GM19455 (cell line): ENCODE data around the gene KRT83.
A peak's percentile ranks its signal among the peaks of the same experiment; 100 is the strongest.

Experiments
- ATAC-seq: cut with Tn5 transposase; IDR thresholded peaks from one replicate; pipeline ENCODE4 v1.9.1; 2021; ENCODE audit not compliant: unreplicated experiment

KRT83 gene

DNA sequence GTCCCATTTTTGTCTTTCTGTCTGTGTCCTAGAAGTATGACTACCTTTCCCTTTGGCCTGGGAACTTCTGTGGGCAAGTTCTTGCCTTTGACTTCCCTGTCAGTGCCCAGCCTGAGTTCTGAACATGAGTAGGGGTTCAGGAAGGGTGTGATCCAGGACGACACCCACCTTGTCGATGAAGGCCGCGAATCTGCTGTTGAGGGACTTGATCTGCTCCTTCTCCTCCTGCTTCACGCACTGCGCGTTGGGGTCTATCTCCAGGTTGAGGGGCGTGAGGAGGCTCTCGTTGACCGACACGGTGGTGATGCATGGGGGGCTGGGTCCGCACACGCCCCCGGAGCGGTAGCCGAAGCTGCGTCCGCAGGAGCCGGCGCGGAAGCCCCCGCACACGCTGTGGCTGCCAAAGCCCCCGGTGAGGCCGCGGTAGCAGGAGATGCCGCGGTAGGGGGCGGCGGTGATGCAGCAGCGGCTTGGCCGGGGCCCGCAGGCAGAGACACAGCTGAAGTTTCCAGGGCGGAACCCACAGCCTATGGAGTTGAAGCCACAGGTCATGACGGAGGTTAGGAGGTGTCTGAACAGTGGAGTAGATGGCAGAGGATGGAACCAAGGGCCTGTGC lies at the start of gene KRT83:
Gene KRT83, minus strand, starts transcription at position 615 of the 617 bp plus-strand sequence. Its CDS starts 63 bp downstream, at position 552.
- no peak for ATAC-seq

DNA sequence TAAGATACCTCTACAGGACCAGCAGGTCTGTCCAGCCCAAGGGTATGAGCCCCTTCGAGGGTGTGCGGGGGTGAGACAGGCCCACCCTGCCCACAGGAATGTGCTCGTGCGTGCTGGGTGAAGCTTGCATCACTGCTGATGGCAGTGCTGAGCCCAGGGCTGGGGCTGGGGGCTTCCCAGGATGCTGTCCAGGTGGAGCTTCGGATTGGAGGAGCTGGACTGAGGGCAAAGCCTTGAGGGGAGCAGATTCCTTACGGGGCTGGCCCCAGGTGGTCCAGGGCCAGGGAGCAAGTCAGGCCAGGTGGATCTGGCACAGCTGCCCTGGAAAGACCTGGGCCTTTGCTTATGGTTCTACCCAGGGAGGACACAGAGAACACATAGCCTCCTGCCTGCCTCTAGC lies 48.6 kb upstream of the KRT83 start:
- ATAC-seq: no peak

DNA sequence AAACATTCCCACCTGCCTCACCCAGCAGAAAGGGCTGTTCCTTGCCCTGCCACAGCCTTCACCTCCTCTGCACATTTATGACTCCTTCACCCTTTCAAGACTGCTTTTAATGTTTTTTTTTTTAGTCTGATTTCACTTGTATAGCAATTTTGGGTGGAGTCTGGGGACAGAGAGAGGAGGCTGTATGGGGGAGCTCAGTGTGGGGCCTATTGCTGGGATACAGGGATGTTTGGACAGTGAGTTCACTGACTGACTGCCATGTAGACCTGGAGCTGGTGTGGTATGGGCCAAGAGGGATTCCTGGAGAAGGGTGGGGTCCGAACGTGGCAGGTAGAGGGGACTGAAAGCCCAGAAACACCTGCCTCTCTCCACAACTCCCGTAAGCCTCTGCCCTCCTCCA lies 48.0 kb upstream of the KRT83 start:
- no peak for ATAC-seq

DNA sequence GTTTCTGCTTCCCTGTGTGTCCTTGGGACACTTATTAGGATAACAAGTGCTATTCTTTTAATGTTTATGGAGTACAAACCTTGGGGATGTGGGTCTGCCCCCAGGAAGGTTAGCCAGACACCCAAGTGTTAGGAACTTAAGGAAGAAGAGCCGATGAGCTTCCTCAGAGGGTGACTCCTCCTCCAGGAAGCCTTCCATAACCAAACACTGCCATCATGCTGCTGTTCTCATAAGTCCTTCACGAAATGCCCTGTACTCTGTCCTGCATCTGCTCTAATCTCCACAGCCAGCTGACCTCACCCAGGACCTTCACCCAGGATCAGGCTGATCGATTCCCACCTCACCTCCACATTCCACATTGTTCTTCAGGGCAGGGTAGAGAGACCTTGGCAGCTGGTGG lies 47.3 kb upstream of the KRT83 start:
- no peak for ATAC-seq

DNA sequence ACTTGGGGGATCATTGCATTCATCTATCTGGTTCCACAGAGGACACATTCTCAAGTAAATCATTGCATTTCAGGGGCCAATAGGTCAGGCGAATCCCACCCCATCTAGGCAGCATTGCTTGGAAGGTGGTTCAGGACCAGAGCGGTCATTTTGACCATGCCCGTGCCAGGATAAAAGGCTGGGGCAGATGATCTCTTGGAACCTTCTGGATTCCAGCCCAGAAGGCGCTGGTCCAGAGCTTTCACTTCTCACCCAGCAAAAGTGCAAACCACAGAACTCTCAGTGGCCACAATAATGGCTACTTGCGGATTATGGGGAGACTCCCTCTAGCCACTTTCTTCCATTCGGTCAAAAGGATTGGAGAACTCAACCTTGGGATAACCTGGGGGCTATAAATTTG lies 46.7 kb upstream of the KRT83 start:
- ATAC-seq: no peak

DNA sequence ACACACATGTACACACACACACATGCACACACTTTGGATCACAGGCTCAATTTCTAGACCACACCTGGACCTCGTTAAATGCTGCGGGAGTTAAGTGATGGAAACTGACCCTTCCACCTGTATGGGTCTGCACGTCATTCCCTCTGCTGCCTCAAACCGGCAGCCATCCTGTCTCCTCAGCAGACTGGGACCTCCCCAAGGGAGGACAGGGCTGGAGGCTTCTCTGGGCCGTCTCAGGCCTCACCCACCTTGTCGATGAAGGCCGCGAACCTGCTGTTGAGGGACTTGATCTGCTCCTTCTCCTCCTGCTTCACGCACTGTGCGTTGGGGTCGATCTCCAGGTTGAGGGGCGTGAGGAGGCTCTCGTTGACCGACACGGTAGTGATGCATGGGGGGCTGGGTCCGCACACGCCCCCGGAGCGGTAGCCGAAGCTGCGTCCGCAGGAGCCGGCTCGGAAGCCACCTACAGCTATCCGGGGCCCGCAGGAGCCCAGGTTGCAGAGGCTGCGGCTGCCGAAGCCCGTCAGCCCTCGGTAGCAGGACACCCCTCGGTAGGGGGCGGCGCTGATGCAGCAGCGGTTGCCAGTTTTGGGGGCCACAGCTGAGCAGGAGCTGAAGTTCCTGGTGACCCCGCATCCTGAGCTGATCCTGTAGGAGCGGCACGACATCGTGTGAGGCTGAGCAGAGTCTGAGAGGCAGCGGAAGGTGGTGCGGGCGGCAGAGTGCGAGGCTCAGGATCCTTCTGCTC lies 45.7 kb upstream of the KRT83 start, which contains the start of gene KRT85:
Gene KRT85, minus strand, starts transcription at position 744 of the 748 bp plus-strand sequence. Its CDS starts 76 bp downstream, at position 668.
- ATAC-seq: no peak

DNA sequence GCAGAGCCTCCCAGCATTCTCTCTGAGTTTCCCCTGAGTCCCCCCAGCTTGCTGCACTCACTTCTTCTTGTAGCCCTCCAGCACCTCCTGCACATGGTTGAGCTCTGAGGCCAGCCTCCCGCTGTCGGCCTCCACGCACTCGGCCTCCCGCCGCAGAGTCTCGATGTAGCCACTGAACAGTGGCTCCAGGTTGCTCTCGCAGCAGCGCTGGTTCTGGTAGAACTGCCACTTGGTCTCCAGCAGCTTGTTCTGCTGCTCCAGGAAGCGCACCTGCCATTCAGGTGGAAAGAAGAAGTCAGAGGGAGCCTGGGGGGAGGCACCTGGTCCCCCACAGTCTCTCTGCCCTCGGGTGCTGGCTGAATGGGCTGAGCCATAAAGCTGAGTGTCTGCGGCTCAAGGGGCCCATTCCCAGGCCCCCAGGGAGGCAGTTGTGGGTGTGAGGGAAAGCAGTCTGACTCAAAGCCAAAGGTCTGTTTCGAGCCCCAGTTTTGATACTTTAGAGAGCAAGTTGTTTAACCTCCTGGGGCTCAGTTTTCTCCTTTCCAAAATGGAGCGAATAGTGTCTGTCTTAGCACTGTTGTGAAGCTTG lies 43.8 kb upstream of the KRT83 start:
- no peak for ATAC-seq

DNA sequence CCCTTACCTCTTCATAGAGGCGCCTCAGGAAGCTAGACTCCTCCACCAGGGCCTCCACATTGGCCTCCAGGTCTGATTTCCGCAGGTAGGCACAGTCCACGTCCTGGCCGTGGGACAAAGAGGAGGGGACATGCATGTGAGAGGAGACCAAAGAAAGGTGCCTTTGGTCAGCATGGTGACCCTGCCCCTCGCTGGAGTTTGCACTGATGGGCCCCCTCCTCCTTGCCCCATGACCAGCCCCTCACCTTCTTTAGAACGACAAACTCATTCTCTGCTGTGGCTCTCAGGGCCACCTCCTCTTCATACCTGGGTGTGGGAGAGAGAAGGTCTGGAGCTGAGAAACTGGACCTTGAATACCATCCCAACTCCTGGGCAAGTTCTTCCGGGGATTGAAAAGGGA lies 42.9 kb upstream of the KRT83 start:
- ATAC-seq: no peak

DNA sequence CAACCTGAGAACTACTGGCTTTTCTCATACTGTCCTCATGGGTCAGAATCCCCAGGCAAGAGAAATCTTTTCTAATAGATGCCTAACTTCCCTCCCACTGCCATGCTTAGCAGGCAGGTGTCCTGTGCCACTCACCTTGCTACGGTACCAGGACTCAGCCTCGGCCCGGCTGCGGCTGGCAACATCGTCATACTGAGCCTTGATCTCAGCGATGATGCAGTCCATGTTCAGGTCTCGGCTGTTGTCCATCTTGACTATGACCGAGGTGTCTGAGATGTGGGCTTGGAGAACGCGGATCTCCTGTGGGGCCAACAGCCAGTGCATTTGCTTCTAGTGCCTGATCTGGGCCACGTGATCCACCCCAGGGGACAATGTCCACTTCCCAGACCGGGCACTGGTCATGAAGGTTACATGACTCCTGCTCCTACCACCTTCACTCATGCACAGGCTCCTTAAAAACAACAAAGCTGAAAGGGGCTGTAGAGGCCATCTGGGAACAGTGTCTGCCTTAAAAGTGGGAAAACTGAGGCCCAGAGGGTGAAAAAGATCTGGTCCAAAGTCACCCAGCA lies 42.0 kb upstream of the KRT83 start:
- ATAC-seq: no peak

DNA sequence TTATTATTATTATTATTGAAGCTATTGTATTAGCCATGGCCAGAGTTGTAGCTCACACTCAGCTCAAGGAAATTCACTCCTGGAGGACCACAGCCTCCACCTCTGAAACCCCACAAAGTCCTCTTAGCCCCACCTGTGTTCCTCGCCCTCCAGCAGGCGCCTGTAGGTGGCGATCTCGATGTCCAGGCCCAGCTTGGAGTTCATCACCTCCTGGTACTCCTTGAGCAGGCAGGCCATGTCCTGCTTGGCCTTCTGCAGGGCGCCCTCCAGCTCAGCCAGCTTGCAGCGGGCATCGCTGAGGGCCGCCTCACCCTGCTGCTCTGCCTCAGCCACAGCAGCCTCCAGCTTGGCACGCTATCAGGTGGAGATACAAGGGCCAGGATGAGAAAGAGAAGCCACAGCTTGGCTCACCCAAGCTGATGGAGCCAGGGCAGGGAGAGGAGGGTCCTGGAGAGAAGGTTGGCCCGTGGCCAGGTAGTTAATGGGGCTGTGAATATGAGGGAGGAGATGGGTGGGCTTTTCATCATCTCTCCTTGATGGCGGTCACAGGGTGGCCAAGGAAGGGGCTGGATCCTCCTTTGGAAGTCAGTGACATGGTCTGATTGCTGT lies 41.0 kb upstream of the KRT83 start:
- ATAC-seq: no peak

DNA sequence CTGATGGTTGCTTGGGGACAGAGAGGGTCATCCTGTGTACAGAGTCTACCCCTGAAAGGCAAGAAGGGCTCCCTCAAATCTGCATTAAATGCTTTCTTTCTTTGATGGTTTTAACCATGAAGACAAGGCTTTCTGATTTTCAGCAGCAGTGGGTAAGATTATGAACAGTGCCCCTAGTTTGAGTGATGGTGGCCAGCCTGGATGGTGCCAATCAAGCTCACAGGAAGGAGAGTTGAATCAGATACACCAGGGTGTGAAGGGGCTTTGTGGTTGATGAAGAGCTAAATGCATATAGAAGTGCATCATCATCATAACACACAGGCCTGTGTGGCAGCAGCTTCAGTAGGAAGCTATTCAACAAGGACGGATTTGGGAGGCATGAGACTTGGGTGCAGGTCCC lies 40.4 kb upstream of the KRT83 start:
- ATAC-seq: no peak

DNA sequence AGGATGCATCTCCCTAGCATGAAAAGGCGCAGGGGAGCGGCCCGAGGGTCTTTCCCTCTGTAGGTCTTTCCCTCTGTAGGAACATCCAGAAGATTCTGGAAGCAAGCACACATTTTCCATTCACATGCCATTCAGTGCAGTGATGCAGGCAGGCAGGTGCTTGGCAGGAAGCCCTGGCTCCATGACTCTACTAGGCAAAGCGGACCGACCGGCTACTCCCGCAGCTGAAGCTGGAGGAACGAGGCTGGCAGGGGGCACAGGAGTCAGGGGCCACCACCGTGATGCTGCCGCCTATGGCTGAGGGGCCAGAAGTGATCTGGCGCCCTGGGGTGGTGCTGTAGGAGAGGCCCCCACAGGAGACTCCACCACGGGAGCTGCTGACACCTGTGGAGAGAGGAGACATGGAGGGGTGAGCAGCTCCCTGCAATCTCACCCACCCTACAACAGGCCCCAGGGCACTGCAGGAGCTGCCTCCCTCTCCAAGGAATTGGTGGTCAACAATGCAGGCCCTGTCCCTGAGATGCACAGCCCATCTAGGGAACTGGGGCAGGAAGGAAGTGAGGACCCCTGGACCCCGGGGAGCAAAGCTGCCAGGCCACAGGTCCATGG lies 39.6 kb upstream of the KRT83 start:
- ATAC-seq: no peak

DNA sequence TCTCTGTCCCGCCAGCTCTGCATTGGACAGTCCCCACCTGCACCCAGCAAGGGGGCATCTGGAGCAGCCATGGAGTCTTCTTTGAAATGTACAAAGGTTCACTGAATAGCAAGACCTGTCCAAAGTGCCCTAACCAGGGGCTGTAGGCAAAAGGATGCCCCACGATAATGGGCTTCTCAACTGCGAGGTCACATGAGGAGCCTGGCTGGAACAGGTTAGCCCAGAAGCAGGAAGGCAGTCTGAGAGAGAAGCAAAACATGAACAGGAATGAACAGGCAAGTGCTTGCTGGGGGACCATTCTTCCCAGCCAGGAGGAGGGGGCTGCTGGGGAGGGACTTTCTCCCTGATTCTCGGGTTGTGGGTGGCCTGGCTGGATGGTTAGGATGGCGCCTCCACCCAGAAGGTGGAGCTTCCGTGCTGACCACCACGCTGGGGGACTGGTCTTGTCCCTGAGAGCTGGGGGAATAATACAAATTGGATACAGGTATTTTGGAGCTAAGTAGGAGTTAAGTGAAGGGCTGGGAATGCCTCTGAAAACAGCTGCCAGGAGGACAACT lies 39.0 kb upstream of the KRT83 start:
- ATAC-seq: no peak

DNA sequence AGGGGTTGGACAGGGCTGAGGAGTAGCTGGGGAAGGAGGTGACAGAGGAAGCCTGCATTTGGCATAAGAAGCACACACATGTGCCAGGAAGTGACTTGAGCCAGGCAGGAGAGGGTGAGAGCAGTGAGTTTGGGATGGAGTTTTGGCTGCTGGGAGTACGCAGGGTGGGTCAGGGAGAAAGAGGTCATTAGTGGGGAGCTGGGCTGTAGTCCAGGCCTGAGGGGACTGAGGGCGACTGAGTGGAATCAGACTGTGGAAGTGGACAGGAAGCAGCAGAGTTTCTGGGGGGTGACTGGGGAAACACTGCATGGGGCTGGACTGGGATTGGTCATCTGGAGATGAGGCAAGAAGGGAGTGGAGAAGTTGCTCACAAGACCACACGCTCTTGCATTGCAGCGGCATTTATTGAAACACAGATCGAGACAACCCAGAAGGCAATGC lies 38.4 kb upstream of the KRT83 start:
- no peak for ATAC-seq

DNA sequence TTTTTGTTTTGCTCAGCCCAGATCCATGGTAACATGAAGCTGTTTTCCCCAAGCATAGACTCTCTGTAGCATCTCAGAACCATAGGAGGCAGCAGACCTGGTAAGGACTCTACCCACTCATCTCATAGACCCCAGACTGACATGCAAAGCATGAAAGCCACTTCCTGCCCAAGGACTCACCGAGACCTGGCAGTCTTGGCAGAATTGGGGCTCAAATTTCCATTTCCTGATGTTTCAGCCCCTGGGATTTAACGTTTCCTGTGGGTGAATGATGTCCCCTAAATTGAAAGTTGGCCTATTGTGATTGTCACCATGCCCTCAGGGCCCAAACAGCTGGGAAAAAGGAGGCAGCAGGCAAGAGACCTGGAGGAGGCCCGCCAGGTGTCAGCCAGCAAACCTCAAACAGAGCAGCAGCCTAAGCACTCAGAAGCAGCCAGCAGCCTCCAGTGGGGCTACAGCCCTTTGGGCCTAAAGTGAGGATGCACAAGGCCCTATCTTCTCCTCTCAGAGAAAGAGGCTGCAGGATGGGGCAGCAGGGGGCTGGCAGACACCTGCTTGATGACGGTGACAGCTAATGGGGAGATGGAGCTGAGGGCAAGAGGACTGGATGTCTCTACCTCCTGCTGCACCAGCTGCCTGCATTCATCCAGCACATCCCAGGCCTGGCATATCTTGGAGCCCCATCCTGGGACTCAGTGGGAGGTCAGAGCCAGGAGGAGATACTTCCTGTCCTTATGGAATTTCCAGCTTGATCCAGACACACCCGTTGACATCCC lies 37.6 kb upstream of the KRT83 start:
- peak; percentile 93 for ATAC-seq

DNA sequence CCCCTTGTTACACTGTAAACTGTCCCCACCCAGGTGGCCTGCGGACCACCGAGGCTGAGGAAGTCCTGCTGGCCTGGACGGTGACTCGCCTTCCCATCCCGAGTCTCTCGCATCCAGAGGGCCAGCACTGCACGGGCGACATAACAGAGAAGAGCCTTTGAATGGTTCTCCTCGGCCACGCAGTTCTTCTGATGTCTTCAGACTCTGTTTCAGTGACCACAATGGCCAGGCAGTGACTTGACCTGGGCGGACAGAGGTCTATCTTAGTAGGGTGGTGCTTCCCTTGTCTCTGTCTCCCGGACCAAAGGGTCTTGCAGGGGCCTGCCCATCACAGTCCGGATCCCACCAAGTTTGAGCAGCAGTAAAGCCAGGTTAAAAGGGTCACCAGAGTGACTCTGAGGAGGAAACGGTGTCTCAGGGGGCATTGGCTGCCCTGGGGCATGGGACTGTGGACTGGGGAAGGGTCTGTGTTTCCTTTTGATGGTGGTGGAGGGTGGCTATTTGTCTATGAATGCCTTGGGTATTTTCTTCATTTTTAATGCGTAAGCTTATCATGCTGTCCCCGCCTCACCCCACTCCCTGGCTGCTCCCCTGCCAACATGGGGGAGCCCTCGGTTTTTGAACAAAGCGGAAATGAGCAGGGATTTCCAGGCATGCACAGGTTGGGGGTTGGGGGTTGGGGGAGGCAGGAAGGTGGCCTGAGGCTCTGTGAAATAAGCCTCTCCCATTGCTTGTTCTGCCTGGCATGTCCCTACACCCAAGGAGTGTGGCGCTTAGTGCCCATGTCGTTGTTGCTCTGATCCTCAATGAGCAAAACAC lies 35.8 kb upstream of the KRT83 start:
- ATAC-seq: no peak

DNA sequence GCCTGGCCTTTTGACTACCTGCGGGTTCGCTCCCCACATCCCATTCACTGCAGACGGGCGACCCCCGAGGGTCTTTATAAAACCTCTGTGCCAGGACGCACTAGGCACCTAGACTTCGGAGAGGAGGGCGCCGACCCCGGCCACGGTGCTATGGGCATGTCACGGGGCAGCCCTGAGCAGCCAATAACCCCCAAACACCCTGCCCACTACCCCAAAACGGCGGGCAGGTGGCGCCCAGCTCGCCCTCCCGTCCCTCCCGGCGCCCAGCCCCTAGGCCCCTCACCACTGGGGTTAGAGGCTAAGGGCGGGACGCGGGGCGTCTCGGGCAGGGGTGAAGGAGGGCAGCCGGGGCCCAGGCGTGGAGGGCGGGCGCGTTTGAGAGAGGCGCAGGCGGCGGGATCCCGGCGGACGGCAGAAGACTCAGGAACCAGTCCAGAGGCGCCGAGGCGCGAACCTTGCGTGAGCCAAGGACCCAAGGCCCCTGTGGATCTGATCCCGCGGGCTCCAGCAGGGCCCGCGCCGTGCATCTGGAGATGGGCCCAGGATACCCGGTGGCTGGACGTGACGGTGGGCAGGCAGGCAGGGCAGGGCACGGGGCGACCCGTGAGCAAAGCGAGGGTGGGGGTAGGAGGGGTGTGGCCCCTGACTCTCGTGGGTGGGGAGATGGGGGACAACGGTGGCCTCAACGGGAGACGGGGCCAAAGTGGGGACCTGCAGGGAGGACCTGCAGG lies 35.0 kb upstream of the KRT83 start:
- ATAC-seq: no peak

DNA sequence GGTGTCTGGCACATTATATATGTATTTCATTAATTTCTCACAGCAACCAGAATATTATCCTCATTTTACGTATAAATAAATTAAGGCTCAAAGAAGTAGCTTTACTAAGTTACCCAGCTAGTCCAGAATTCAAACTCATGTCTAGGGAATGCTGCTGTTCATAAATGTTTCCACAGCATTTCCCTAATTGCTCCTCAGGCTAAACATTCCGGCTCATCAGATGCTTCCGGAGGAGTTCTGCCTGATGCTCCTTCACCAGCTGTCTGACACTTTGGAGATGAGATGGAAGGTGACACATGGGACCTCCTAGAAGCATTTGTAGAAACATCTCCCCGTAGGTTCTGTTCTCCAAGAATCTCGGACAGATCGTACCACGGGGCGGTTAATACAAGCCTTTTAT lies 34.0 kb upstream of the KRT83 start:
- no peak for ATAC-seq
